Measurements from ENCODE around the gene RBM14.
"Not testable (repeated sequence)": the region's sequence is repeated elsewhere in the genome, so short reads cannot be mapped to it uniquely, and the experiment has no call there.

RBM14 gene, protein sequence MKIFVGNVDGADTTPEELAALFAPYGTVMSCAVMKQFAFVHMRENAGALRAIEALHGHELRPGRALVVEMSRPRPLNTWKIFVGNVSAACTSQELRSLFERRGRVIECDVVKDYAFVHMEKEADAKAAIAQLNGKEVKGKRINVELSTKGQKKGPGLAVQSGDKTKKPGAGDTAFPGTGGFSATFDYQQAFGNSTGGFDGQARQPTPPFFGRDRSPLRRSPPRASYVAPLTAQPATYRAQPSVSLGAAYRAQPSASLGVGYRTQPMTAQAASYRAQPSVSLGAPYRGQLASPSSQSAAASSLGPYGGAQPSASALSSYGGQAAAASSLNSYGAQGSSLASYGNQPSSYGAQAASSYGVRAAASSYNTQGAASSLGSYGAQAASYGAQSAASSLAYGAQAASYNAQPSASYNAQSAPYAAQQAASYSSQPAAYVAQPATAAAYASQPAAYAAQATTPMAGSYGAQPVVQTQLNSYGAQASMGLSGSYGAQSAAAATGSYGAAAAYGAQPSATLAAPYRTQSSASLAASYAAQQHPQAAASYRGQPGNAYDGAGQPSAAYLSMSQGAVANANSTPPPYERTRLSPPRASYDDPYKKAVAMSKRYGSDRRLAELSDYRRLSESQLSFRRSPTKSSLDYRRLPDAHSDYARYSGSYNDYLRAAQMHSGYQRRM

DNA sequence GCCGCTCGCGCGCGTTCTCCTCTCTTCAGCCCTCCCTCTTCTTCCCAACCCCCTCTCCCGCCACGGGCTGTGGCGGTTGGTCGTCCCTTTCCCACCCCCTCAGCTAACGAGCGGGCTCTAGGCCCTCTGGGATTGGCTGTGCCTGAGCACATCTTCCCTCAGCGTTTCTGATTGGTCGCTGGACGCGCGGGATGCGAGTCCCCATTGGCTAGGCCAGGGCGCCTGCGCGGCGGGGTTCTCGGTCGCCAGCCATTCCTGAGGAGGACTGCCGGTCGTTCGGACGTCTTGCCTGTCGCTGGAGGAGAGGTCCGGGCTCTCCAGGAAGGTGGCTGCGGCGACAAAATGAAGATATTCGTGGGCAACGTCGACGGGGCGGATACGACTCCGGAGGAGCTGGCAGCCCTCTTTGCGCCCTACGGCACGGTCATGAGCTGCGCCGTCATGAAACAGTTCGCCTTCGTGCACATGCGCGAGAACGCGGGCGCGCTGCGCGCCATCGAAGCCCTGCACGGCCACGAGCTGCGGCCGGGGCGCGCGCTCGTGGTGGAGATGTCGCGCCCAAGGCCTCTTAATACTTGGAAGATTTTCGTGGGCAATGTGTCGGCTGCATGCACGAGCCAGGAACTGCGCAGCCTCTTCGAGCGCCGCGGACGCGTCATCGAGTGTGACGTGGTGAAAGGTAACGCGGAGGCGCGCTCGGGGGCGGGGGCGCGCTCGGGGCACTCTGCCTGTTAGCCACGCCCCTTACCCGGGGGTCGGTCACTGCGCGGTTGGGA, at the start of gene RBM14:
Gene RBM14, plus strand, starts transcription at position 252 of the 776 bp plus-strand sequence. Its CDS starts 91 bp downstream, at position 343.
- peak; percentile 99 for DNase-seq

DNA sequence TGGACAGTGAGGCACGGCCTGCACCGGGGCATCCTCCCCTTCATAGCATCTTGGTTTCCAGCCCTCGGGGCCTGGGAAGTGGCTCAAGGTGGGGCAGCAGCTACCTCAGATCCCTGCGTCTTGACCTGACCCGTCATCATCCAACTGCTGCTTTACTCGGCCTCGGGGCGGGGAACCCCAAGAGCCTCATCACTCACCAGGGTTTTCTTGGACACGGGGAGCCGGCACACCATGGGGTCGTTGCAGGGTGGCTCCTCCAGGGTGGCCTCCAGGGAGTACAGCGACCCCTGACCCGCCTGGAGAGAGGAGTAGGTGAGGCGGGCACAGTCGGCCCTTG, 48.7 kb upstream of the RBM14 start:
- DNase-seq = no peak

DNA sequence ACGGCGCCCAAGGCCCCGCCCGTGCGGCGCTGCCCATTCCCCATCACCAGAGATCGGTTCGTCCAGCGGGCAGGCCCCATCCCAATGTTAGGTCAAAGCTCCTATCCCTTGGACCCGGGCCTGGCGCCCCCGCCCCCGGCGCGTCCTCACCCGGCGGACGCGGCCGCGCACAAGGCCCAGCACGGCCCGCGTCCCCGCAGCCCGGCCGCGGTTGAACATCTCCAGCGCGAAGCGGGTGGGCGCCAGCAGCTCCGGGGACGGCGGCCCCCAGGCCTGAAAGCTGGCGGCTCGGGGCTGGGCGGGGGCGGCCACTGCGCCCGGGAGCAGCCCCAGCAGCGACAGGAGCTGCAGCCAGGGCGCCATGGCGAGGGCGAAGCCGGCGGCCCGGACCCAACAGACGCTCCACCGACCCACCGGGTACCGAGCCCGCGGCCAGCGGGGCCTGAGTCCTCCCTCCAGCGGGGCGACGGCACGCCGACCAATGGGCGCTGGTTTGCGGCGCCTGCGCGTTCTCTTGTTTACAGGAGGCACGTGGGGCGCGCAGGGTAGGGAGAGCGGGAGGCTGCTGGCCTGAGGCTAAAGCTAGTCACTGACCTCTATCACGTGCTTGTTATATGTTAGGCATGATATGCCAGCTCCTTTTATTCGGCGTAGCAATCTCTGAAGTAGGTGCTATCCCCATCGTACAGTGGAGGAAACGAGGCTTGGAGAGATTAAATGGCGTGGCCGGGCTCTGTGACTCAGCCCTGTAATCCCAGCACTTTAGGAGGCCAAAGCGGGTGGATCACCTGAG, 48.1 kb upstream of the RBM14 start, which contains the start of gene CTSF:
Gene CTSF, minus strand, starts transcription at position 483 of the 793 bp plus-strand sequence. Its CDS starts 120 bp downstream, at position 363.
- DNase-seq = peak; percentile 80

DNA sequence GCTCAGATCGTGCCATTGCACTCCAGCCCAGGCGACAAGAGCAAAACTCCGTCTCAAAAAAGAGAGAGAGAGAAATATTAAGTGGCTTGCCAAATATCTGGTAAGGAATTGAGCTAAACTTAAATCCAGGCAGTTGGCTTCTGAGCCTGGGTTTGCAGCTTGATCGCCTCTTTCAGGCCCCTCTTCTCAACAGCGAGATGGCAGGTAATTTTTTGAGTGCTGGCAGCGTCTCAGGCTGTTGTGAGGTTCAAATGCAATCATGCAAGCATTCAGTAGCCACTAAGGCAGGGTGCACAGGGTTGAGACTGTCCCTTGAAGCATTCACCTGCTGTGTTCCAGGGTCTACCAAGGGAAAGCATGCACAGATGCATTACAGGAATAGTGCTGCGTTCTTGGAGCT, 47.4 kb upstream of the RBM14 start:
- no peak for DNase-seq

DNA sequence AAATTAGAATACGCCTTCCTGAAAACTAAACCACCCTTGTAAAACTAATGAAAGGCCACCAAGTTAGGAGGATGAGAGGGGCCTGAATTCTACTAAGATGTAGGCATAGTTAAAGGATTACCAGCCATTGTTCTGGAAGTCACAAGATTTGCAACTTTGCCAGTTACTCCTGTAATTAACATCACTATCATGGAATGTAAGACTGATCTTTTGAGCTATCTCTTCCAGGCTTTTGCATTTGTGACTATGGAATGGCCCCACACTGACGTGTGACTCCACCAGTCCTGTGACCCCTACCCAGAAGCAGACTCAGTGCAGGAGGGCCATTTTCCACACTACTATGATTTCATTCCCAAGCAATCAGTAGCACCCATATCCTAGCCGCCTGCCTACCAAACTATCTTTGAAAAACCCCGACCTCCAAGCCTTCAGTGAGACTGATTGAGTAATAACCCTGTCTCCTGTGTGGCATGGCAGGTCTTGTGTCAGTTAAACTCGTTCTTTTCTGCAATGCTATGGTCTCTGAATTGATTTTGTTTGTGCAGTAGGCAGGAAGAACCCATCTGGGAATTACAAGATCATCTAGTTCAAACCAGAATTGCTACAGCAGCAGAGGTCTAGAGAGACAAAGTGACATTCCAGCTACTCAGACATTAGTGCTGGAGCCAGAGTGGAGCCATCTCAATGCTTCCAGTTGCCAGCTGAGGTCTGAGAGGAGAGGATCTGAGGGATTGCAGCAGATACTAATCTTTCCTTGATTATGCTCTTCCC, 46.2 kb upstream of the RBM14 start:
- DNase-seq = no peak

DNA sequence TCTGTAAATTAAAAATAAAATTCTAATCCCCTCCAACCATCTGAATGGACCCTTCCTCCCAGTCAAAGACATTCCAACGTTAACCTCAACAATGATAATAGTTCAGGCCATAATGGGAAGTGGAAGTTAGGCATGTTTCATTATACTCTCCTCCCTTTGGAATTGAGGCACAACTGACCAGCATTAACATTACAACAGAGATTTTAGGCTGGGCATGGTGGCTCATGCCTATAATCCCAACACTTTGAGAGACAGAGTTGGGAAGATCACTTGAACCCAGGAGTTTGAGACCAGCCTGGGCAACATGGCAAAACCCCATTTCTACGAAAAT, 45.6 kb upstream of the RBM14 start:
- no peak for DNase-seq

DNA sequence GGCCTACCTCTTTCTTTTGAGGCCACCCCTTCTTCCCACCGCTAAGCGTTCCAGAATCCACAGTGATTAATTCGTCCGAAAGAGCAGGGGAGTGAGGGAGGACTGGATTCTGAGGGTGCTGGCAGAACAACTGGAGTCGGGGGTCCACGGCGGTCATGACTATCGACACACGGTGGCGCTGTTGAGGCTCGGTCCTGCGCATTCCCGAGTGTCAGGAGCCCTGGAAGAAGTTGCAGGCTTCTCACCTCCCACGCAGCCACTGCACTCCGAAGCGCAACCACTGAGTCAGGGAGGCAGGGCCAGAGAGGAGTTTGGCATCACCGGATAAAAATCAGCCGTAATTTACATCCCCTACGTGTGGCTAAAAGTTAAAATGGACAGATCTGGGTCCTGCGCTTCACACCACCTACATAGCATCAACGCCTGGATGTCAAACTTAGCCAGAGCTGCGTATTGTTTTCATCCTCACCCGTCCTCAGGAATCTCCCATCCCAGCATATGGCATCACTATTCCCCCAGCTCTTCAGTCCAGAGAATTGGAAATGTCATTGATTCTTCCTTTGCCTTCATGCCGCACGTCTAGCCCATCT, 37.3 kb upstream of the RBM14 start:
- peak; percentile 89 for DNase-seq

DNA sequence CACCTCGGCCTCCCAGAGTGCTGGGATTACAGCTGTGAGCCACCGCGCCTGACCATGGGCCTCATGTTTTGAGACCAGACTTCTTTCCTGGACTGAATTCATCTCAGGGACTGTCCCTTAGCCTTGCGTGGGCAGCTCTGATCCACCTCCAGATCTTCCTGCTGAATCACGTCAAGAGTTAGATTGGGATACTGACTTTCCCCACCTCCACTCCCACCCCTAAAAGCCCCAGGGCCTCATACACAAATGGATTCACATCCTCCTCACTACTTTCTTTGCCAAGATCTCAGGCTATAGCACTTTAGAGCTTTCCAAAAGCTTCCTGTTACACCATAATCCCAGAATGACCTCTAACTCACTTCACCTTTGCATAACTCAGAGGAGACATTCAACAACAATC, 35.6 kb upstream of the RBM14 start:
- no peak for DNase-seq

DNA sequence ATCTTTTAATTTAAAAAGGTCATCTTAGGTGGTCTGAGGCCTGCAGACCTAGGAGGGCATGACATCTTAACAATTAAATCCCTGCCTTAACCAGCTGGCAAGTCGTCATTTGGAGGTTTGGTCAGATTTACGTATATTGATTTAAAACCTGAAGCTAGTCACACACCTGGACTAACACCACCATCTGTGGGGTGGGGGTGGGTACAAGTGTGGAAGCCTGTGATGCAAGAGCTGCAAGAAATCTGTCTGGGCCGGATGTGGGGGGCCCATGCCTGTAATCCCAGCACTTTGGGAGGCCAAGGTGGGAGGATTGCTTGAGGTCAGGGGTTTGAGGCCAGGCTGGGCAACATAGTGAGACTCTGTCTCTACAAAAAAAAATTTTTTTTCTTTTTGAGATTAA, 35.2 kb upstream of the RBM14 start:
- DNase-seq = no peak

DNA sequence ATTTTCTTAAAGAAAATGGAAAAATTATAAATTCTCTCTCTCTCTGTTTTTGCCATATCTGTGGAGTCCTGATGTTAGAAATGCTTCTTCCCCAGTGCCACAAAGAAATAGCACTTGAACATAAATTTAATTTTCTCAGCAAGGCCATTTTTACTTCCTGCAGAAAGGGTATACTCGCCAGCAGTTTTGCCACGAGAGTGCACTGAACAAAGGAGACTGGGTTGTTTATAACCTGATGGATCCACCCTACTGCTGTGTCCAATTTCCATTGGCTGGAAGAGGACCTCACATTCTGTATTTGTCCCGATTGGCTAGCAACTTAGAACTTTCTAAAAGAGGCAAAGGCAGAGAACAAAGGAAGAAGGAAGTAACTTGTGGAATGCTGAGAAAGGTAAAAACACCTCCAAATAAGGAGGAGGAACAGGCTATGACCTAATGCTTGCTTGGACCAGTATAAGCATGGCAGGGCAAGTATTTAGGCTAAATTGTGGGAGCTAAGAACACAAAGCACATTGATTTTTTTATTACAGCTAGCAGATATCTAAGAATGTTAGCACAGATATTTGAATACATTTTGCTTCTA, 33.8 kb upstream of the RBM14 start:
- not testable (repeated sequence) for DNase-seq

DNA sequence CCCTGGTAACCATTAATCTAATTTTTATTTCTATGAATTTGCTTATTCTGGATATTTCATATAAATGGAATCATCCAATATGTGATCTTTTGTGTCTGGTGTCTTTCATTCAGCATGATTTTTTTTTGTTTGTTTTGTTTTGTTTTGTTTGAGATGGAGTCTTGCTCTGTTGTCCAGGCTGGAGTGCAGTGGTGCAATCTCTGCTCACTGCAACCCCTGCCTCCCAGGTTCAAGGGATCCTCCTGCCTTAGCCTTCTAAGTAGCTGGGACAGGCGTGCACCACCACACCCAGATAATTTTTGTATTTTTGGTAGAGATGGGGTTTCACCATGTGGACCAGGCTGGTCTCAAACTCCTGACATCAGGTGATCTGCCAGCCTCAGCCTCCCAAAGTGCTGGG, 31.0 kb upstream of the RBM14 start:
- DNase-seq = not testable (repeated sequence)

DNA sequence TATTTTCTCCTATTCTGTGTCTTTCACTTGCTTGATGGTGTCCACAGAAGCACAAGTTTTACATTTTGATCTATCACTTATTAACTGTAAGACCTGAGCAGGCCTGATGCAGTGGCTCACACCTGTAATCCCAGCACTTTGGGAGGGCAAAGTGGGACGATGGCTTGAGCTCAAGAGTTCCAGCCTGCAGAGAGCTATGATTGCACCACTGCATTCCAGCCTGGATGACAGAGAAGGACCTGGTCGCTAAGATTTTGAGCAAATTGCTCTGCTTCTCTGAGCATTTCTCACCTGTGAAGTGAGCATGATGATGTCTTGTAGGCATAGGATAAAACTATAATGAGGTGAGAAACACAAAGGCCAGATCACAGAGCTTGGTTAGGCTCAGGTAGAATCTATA, 30.3 kb upstream of the RBM14 start:
- no peak for DNase-seq

DNA sequence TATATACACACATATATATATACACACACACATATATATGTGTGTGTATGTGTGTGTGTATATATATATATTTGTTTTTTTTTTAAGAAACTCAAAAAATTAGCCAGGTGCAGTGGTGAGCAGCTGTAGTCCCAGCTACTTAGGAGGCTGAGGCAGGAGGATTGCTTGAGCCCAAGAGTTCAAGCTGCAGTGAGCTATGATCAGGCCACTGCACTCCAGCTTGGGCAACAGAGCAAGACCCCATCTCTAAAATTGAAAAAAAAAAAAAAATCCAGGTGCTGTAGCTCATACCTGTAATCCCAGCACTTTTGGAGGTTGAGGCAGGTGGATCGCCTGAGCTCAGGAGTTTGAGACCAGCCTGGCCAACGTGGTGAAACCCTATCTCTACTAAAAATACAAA, 27.1 kb upstream of the RBM14 start:
- not testable (repeated sequence) for DNase-seq

DNA sequence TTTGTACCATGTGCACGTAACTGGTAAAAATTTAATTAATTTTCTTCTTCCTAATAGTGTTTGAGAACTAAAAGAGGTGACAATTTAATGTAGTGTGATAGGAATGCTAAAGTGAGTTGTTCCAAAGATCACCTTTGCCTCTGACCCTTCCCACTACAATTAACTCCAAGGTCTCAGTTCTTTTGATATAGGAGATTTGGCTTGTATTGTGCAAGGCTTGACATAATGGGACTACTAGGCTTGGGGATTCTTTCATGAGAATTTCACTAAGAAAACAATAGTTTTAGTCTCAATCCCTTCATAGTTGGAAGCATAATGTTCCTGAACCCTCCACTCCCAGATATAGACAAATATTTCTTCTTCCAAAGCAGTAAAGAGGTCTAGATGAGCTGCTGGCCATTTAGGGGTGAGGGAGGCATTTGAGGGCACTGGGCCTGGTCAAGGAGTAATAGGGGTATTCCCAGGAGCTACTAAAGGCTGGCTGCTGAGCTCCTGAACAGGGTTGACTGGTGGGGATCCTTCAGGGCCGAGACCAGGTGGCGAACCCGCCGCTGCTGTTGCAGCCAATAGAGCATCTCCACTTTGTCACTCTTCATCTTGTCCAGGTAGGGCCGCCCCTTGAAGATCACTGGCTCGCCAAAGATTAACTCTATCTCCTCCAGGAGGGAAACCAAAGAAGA, 26.3 kb upstream of the RBM14 start:
- no peak for DNase-seq

DNA sequence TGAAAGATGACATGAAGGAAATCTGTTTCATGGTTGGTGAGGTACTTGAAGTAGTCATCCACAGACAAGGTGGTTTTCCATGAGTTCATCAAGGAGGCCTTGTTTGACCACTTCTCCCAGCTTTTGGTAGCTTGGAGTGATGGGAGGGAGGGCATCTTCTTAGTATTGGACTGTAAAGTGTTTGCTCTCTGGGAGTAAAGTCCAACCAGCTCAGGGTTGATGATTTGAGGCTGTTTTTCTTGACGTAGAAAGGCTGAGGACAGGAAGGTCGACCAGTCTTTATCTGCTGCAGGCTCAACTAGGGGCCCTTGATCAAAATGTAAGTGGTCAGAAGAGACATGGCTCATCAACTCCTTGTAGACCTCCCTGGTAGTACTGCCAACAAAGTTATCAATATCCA, 25.3 kb upstream of the RBM14 start:
- no peak for DNase-seq

DNA sequence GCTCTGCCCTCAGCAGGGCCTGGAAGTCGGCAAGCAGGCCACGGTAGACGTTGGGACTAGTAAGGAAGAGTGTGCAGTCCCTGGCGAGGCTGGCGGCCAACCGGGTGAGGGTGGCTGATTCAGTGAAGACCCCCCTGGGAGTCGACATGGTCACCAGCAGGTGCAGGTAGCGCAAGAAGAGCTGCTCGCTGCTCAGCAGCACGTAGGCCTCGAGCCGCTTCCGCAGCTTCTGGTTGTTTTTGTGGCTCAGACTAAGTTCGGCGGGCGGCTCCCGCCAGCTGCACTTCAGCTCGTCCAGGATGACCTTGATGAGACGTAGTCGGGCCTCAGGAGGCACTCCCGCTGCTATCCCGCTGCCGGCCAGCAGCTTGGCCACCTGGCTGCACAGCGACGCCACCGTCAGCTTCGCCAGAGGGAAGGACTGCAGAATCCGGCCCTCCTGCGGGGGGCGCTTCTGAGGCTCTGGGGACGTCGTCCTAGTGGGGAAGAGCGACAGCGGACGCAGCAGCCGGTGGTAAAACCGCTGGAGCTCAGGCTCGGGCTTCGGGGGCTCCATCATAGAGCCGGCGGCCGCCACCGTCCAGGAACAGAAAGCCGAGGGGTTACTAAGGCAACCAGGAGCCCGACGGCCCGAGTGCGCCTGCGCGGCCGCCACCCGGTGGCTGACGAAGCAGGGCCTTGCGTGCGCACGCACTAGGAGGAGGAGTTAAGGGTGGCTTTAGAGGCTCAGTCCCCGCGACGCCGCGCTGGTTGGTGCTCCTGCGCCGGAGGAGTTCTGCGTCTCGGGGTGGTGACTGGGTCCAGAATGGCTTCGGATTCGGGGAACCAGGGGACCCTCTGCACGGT, 23.8 kb upstream of the RBM14 start, which contains the start of the genes CCDC87 and CCS:
Gene CCDC87, minus strand, starts transcription at position 607 of the 846 bp plus-strand sequence. Its CDS starts 48 bp downstream, at position 559.
Gene CCS, plus strand, starts transcription at position 729 of the 846 bp plus-strand sequence. Its CDS starts 77 bp downstream, at position 806.
- peak; percentile 99 for DNase-seq

DNA sequence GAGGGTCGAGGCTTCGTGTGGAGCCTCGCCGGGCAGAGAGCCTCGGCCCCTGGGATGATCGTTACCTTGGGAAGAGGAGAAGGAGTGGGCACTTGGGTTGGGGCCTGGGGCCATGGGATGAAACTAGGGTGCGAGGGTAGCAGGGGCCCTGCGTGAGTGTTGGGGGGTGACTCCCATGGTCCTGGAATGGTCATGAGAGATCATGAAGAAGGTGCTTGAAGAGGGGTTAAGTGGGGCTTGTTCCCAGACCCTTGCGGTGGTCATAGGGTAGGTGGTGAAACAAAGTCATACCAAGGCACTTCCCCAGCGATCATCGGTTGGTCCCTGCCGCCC, 23.2 kb upstream of the RBM14 start:
- no peak for DNase-seq

DNA sequence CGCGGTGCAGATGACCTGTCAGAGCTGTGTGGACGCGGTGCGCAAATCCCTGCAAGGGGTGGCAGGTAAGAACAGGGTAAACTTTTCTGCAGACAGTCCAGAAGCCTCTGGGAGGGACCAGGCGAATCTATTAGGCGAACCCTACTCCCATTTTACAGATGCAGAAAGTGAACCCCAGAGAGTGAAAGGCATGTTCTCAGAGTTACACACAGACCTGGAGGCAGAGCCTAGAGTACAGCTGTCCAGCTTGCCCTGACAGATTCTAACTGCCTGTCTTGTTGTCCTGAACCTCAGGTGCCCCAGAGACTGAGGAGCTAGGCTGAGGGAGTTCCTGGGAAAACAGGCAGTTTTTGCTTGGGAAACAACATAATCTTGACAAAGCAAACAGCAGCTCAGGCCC, 22.8 kb upstream of the RBM14 start:
- no peak for DNase-seq

DNA sequence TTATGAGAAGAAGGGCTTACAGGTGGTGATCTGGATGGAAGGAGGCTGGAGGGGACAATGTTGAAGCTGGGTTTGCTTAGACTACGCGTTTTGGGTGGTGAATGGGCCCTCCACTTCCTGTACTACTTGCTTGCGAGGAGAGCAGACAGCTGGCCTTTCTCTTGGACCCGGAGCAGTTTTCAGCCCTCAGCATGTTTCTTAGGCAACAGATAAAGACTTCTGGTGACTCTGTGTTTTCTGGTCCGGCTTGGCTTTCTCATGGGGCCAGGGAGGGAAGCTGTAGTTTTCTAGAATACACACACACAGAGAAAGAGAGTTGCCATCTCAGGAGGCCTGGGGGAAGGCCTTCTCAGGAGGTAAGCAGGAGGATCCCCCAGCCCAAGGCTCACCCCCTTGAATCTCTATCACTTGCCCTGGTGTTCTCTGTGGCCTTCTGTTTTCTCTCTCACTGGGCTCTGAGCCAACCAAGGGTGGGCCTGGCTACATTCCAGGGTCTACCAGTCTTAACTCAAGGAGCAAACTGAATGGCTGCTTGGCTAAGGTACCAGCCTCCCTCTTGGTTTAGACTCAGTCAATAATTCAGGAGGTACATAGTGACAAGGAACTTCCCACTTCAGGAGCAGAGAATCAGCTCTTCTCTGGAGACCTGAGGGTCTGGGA, 21.1 kb upstream of the RBM14 start:
- DNase-seq = peak; percentile 17
